ENCODE results near the gene PFKFB3.

- no peak for TF ChIP-seq POLR2A (IDR thresholded peaks at IDR 0.05)
- no peak for TF ChIP-seq CTCF (IDR thresholded peaks at IDR 0.05)
- no peak for TF ChIP-seq POLR2AphosphoS5 (IDR thresholded peaks at IDR 0.05; ENCODE audit: insufficient read depth in 1 of 2, low read depth in 1 of 2)
Measured at GRCh38 chr10:6181249-6181648, 21.5 kb upstream of the PFKFB3 start.

Measured in vagina (tissue), 2 donors.